Mammary epithelial cell (primary cell): Measurements from ENCODE around the gene SH2D2A.

Experiments used
- CTCF ChIP-seq, 2 donors: IDR thresholded peaks in 1 of 2; conservative IDR thresholded peaks in 1 of 2; 2 replicates each; pipeline ENCODE4 v1.5.1; 2011 to 2012; ENCODE audit warnings: inconsistent platforms in 2 of 2, low read length in 2 of 2, mild to moderate bottlenecking in 2 of 2, control low read depth in 1 of 2, low read depth in 1 of 2; ENCODE audit not compliant: insufficient read depth in 1 of 2; ENCODE audit errors: extremely low read depth in 1 of 2
- EZH2 ChIP-seq: IDR thresholded peaks from 2 replicates; pipeline ENCODE4 v1.6.1; 2012; ENCODE audit warnings: low read length, inconsistent platforms, borderline replicate concordance

GRCh38 chr1:156805766-156806511, 10.7 kb downstream of the SH2D2A start:
- TF ChIP-seq CTCF (conservative IDR thresholded peaks at IDR 0.05 in 1 of 2, IDR thresholded peaks at IDR 0.05 in 1 of 2; ENCODE audit: extremely low read depth in 1 of 2, insufficient read depth in 1 of 2, low read depth in 1 of 2, low read length in 2 of 2) (no peak), EZH2 (no peak)
